NOMO-1 treated with dmso at 0.1 percent for 144 hours (cell line): ENCODE data around the gene BICRA.

Source experiments
- DNase-seq: peaks from one replicate; lab custom pipeline; 2025; ENCODE audit not compliant: unreplicated experiment; lab: John Stamatoyannopoulos, UW

The BICRA gene

DNA sequence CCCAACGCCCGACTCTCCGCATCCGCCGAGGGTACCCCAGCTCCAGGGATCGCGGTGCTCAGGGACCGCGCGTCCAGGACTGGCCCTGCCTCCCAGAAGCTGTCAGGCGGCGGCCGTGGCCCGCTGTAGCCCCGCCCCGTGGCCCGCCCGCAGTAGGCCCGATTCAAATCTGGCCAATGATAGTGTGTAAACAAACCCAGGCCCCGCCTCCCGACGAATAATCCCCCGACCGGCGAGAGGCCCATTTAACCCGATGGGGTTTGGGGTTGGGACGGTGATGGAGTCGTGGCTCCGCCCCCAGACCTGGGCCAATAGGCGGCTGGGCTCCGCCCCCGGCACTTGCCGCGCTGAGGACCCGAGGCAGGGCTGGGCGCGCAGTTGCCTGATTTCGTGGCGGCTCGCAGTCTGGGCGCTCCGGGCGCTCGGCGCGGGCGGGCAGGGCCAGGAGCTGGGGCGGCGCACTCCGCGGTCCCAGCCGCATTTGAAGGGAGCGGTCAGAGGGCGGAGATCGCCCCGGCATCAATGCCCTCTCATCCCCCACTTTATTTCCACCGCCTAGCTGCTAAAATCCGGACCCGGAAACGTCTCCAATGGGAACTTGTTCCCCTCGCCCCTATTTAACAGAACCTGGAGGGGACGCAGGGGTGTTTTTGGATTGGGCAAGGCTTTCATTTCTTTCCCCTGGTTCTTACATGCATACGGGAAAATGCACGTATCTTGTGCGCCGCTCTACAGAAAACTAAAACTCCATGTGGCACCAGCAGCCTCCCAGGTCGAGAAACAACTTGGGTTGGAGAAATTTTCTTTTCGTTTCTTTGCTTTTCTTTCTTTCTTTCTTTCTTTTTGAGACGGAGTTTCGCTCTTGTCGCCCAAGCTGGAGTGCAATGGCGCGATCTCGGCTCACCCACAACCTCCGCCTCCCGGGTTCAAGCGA, 8.4 kb upstream of the BICRA start:
- DNase-seq, result peak; percentile 99

DNA sequence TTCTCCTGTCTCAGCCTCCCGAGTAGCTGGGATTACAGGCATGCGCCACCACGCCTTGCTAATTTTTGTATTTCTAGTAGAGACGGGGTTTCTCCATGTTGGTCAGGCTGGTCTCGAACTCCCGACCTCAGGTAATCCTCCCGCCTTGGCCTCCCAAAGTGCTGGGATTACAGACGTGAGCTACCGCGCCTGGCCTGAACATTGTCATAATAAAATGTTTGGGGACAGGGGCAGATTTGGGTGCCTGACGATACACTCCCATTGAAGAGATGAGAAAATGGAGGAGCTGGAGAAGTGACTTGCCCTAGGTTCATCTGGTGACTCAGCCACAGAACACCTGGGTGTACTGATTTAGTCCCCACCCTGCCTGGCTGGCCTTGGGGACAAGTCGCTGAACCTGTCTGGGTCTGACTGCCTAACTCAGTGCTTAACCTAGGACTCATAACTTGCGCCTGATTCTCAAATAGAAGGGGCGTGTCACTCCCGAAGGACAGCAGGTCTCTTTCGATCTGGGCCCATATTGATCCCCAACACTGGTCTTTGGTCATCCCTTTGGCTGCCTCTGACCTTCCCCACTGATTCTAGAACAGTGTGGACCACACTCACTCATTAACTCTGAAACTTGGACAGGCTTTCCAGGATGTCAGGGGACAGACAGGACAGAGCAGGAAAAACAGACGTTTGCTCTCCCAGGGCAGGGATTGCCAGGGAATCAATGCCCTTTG, 7.6 kb upstream of the BICRA start:
- no peak for DNase-seq

DNA sequence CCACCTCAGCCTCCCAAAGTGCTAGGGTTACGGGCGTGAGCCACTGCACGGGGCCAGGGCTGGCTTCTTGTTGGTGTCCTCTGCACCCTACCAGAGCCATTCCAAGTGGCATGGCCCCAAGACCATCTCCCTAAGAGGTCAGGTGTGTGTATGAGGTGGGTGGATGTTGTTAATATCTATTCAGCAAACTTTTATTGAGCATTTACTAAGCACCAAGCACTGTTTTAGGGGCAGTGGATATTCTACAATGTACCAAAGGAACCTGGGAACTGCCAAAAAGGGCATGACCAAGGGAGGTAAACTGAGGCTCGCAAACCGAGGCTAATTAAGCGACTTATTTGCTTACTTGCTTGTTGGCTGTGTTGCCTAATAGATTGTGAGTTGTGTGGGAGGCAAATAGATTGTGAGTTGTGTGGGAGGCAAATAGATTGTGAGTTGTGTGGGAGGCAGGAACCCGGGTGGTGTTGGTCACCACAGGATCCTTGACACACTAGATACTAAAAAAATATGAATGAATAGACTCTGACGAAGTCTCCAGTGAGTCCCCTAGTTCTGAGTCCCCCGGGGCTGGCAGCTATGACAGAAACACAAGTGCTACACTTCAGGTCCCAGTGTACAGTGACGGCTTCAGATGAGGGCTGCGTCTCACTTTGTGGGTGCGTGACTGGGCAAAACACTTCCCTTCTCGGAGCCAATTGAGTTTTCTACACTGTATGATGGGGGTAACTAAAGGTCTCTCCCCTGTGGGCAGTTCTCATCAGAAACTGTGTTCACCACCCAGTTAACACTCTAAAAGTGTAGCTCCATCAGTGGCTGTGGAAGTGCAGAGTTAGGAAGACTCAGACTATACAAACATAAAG, 5.0 kb upstream of the BICRA start:
- no peak for DNase-seq

DNA sequence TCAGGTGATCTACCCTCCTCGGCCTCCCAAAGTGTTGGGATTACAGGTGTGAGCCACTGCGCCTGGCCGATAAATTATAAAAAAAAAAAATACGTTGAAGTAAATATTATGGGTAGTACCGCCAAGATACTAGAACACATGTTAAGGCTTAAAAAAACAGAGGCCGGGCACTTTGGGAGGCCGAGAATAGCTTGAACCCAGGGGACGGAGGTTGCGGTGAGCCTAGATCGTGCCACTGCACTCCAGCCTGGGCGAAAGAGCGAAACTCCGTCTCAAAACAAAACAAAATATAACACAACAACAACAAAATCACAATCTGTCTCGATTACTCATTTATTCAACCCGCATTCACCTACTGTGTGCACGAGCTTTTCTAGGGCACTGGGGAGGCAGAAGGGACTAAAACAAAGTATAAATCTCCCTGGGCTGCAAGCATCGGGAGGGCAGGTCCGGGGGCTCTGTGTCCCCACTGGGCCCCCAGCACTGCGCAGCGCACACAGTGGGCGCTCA, 1.3 kb upstream of the BICRA start:
- DNase-seq, result no peak

DNA sequence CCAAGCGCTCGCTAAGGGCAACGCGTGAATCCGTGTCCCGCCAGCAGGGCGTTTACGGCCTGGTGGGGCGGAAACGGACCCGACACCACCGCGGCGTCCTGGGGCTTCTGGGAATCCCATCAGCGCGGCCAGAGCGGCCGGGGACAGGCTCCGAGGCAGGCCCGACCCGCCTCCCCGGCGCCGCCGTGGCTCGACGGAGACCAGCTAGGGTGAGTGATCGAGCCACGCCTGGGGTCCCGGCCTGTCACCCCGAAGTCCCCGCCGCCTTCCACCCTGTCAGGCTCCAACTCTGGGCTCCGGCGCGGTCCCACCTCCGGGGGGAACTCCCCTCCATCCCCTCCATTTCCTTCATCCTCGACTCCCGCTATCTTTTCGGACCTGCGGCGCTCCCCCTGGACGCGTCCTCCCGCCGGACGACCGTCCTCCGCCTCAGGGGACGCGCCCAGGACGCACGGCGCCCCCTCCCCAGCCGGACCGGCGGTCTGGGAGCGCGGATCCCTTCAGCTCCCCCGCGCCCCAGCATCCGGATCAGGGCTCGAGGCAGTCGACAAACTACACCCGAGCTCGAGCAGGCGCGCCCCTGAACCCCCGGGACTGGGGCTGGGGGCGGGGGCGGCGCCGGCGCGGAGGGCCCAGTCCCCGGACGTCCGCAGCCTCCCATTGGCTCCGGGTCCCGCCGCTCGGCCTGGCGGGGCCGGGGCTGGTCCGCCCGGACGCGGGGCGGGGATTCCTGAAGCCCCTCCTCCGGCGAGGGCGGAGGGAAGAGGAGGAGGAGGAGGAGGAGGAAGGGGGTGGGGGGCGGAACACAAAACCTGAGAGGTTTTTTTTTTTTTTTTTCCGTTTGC, 638 bp upstream of the BICRA start:
- peak; percentile 78 for DNase-seq

DNA sequence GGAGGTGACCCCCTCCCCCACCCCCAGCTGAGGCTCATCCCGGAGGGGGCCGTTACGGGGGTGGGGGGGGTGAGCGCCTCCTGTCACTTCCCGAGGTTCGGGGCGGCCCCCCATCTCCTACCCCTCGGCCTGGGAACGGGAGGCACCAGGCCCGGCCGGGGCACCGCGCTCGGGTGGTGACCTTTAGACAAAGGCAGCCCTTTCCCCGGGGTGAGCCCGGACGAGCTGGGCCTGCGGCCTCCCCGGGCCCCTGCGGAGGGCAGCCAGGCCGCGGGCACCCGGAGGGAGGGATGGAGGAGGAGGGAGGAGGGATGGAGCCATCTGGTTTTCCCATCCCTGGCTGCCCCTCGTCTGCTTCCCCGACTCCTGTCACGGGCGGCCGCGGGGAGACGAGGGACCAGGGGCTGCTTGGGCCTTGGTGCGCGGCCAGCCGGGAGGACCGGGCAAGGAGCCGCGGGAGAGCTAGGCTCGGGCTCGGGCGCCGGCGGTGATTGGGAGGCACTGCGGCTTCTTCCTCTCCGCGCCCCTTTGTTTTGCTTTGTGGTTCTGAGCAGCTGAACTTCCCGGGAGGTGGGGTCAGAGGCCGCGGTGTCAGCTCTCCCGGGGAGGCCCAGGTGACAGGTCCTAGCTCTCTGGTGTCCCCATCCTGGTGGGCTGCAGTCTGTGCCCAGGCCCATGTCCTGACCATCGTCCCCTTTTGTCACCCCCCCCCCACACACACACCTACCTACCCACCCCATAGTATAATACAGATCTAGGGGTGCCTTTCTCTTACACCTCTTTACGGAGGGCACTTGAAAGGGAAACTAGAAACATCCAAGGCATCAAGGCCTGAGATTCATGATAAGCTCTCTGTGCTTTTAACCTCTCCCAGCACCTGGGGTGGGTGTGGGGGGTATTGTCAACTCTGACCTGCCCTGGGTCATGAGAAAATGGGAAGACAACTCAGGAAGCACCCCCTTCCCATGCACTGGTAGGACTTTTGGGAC, 1.3 kb downstream of the BICRA start:
- peak; percentile 10 for DNase-seq

DNA sequence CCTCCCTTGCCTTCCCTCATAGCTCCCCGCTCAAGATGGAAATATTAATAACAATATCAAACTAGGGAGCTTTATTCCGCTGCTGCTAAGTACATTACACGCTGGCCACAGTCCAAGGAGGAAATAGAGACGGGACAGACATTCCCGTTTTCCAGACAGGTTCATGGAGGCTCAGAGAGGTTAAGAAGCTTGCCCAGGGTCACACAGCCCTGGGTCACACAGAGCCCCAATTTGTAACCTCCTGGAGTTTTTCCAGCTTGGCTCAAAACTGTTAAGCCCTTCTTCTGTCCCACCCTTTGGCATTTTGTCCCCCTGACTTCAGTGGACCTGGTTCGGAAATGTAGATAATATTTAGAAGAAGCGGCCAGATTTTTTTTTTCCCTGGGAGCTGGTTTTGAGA, 2.0 kb downstream of the BICRA start:
- no peak for DNase-seq

DNA sequence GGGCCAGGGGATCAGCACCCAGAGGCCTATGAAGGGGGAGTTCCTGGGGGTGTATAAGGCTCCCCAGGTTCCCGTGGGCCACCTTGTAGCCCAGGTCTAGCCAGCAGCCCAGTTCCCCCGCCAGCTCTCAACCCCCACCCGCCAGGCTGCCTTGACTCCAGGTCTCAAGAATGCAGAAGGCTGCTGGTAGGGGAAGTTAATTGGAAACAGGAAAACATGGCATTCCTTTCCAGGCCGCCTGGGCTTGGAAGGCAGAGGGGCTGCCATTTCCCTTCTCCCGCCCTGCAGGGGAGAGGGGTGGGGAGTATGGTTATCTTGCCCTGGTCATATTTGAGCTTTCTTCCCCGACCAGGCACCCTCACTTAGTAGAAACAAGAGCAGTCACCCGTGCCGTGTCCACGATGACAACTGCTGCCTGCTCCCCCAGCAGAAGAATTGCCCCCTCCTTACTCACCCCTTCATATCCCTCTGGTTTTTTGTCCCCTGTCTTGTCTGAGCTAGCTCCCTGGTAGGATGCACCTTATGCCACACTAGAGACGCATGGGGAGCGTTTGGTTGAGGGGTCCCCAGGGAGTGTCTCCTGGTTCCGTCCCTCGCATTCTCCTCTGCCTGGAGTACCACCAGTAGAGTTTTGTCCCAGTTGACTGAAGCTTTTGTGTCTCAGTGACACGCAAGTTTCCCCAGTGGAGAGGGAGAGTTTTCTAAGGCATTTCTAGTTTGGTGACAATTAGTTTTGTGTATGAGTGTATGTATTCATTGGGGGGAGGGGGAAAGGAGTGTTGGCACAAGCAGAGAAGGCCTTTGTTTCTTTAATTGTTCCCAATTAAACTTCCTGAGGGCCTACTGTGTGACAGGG, 4.5 kb downstream of the BICRA start:
- no peak for DNase-seq

DNA sequence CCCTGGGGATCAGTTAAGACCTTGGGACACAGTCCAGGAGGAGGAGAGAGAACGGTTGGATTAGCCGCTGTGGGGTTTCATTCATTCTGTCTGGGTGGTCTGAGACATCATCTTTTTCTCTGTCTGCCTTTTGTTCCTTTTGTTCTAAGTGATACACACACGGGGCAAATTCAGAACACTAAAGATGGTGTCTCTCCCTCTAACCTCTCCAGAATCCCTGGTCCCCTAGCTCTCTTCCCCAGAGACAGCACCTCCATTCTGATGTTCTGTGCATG, 5.0 kb downstream of the BICRA start:
- DNase-seq, result no peak

DNA sequence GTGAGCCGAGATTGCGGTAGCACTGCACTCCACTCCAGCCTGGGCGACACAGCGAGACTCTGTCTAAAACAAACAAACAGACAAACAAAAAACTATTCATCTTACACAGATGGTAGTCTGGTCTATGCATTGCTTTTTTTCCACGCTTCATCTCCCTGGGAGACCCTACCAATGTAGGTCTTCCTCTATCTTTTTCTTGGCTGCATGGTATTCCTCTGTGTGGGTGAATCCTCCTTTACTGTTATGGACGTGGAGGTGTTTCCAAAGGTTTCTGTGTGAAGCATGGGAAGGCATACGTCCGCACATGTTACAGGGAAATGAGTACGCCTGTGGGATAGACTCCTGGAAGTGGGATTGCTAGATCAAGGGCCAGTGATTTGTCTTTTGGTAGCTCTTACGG, 5.6 kb downstream of the BICRA start:
- no peak for DNase-seq

DNA sequence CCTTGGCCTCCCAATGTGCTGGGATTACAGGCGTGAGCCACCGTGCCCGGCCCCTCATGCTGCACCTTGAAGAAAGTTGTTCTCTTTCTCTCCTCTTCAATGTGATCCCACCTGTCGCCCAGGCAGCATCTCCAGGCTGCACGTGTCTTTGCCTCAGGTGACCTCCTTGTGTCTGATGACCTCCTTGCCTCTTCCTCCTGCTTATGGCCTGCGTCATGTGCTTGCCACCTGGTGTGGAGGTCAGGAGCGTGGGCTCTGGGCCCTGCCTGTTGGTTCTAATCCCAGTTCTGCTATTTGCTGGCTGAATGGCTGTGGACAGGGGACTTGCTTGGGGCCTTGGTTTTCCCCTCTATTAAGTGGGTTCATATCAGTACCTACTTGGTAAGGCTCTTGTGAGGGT, 6.3 kb downstream of the BICRA start:
- DNase-seq, result no peak

DNA sequence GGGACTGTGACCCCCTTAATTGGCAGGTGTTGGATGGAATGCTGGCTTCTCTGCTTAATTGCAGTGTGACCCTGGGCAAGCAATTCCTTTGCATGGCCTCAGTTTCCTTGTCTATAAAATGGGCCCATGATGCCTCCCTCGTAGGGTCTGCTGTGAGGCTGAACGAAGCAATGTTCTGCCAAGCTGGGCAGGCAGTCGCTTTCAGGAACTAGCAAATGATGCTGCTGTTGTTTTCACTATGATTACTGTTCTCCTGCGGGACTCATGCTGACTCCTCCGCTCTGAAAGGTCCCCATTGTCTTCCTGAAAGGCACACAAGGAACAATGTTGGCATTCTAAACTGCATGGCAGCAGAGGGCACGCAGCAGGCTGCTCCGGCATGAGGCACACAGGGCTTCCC, 6.8 kb downstream of the BICRA start:
- no peak for DNase-seq

DNA sequence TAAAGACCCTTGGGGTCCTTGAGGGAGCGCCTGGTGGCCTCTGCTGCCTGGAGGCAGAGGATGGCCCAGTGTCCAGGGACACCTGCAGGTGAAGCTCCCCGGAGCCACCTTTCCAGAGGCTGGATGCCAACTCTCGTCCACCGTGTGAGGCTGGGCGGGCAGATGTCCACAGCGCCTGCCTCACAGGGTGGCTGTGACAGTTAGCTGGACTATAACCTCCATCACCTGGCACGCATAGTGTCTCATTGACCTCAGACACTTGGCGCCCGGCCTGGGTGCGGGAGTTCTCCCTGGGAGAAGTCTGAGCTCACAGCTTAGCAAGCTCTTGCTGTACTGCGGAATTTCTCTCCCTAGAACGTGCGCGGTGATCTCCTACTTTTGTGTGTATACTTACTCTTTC, 9.8 kb downstream of the BICRA start:
- DNase-seq, result no peak

DNA sequence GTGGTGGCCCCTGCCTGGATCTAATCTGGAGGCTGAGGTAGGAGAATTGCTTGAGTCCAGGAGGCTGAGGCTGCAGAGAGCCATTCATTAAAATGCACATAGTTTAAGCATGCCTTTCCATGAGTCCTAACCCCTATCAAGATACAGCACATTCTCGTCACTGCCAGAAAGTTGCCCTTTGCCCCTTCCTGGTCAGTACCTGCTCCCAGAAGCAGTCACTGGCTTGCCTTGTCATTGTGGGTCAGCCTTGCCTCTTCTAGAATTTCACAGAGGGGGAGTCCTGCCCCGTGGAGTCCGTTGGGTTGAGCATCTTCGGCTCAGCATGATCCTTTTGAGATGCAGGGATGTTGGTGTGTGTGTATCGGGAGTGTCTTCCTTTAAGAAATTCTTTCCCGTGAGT, 10.8 kb downstream of the BICRA start:
- no peak for DNase-seq

DNA sequence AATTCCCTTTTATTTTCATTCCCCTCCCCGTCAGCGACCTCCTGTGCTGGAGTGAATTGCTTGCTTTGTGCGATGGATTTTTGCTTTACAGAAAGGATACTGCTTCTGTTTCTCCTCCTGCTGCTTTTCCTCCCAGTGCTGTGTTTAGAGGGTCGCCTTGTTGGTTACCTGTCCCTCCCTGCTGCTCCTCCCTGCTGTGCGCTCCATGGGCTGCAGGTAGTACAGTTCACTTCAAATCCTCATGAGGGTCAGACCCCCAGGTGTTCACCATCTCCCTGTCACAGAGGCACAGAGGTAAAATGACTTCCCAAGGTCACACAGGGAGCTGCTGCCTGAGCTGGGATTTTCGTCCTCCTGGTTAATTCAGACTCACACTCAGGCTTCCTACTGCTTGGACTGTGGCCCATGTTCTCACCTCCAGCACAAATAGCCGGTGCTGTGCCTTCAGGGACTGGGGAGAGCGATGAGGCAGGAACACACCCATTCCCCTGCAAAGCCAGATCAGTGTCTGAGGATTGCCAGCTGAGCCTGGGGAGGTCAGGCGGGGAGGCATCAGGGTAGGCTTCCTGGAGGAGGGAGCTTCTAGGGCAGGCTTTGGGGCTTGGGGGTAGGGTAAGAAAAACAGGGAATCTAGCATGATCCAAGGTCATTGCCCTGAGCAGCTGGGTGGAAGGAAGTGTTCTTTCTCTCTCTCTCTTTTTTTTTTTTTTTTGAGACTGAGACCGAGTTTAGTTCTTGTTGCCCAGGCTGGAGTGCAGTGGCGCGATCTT, 14.4 kb downstream of the BICRA start:
- no peak for DNase-seq

DNA sequence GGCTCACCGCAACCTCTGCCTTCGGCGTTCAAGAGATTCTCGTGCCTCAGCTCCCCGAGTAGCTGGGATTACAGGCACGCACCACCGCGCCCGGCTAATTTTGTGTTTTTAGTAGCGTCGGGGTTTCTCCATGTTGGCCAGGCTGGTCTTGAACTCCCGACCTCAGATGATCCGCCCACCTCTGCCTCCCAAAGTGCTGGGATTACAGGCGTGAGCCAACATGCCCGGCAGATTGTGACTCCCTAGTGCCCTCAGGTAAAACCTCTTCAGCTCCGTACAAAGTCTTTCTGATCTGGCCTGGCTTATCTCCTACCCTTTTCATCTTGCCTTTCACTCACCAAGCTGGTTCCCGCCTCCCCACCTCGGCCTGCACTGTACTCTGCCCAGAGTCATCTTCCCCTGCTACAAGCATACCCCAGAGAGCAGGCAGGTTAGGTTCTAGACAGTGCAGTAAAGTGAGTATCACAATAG, 15.0 kb downstream of the BICRA start:
- DNase-seq, result no peak

DNA sequence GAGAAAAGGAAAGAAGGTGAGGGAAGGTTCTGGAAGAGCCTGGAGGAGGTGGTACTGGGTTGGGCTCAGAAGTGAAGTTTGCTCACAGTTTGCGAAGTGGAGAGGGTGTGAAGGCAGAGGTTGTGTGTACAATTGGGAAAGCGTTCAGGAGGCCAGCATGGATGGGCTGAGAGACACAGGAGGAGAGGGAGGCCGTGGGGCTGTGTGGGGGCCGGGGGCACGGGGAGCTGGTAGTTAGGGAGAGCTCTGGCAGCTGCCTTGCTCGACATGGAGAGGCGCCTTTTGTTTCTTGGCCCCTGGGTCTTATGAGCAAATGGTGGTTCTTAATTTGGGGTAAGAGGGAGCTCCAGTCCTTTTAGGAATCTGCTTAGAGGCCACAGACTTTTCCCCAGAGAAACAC, 16.7 kb downstream of the BICRA start:
- no peak for DNase-seq

DNA sequence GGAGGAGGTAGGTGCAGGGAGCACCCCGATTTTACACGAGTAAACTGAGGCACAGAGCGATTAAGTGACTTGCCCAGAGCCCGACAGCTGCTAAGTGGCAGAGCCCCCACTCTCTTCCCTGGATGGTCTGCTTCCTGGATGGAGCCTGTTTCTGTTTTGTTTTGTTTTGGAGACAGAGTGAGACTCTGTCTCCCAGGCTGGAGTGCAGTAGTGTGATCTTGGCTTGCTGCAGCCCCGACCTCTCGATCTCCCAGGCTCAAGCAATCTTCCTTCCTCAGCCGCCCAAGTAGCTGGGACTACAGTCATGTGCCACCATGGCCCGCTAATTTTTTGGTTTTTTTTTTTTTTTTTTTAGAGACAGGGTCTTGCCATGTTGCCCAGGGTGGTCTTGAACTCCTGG, 17.3 kb downstream of the BICRA start:
- DNase-seq, result no peak
